Posterior cingulate gyrus (tissue), 11 donors: Measurements from ENCODE around the gene ZNG1B.
"Not testable (repeated sequence)": the region's sequence is repeated elsewhere in the genome, so short reads cannot be mapped to it uniquely, and the experiment has no call there.

Experiments used
- DNase-seq, 10 donors: peaks; one replicate each; pipeline versions ENCODE4 v3.0.0 to v3.0.0-alpha.2; 2020 to 2021; ENCODE audit warnings: mixed read lengths in 3 of 10
- intact Hi-C: fragments of 100-400 bp; cut with DNase I; formaldehyde crosslinking; loops from one replicate; pipeline ENCODE4 v1.15.1; 2023

The ZNG1B gene

DNA sequence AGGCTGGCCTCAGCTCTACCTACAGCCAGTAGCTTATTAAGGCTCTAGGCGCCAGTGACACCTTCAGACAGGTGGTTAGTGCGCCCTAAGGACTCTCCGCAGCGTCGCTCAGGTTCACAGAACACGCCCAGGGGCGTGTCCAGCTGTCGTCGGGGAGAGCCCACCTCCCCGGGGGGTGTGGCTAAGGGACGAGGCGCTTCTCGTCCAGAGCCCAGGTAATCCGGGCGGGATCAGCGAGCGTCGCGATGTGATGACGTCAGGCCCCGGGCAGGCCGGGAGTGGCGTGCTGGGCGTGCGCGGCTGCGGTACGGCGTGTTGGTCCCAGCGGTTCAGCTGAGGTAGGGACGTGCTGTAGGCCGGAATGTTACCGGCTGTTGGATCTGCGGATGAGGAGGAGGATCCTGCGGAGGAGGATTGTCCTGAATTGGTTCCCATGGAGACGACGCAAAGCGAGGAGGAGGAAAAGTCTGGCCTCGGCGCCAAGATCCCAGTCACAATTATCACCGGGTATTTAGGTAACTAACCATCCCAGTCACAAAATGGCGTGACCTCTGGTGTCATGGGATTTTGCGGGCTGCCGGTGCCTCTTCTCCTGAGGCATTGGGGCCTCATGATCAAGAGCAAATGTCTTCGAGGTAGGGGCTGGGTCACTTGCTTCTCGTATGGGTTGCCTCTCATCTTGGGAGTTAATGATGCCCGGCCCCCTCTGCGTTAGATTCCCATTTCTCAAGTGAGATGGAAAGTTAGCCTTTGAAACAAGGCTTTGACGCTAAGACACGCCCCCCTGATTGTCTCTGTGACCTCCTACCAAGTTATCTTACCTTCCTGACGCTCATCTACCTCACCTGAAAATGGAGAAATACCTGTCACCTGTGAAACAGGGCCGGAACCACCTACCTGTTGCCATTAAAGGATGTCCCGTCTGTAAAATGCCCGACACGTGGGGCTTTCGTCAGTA is at the start of gene ZNG1B:
Gene ZNG1B, plus strand, starts transcription at position 184 of the 958 bp plus-strand sequence. Its CDS starts 178 bp downstream, at position 362.
- intact Hi-C loops = not testable (repeated sequence)

GRCh38 chr2:113390124-113390849 is 47.2 kb upstream of the ZNG1B start:
- intact Hi-C loops = no loop called here

More for the DNA sequence above, at the start of gene ZNG1B:
- peak; percentile 13 to 93 (median 40) for DNase-seq

DNA sequence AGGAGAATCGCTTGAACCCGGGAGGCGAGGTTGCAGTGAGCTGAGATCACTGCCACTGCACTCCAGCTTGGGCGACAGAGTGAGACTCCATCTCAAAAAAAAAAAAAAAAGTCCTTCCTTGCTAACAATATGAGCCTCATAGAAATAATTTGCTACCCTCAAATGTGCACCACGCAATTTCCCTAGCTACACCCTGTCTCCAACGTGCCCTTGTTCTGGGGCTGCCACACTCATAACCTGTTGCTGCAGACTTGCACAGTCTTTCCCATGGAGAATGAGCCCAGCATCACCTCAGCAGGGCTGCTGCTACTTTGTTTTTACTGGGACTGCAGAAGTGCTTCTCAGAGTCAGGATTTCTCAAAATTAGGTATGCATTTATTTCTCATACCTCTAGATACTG is 46.4 kb upstream of the ZNG1B start:
- intact Hi-C loops = no loop called here
- no peak for DNase-seq

More at GRCh38 chr2:113390124-113390849, 47.2 kb upstream of the ZNG1B start:
- peak in 6 of 10 donors; percentile 14 to 93 (median 49) for DNase-seq

DNA sequence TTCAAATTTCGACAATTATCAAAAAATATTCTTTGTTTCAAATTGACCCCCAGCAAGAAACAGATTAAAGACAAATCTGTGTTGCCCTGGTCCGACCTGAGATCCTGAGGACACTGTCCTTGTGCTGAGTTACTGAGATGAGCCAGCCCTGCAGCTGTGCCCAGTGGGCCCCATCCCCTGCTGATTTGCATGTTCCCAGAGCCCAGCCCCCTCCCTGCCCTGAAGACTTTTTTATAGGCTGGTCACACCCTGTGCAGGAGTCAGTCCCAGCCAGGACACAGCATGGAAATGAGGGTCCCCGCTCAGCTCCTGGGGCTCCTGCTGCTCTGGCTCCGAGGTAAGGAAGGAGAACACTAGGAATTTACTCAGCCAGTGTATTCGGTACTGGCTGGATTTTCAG is 31.4 kb upstream of the ZNG1B start:
- no peak for DNase-seq
- intact Hi-C loops = no loop called here

- DNase-seq = no peak
- intact Hi-C loops = no loop called here
These were observed 29.9 kb upstream of the ZNG1B start for GRCh38 chr2:113407446-113408099.

- DNase-seq, intact Hi-C loops: not testable (repeated sequence)
These were observed 25.7 kb upstream of the ZNG1B start for GRCh38 chr2:113411725-113412352.

- intact Hi-C loops, DNase-seq: not testable (repeated sequence)
These were observed 24.7 kb upstream of the ZNG1B start for GRCh38 chr2:113412774-113413173.

DNA sequence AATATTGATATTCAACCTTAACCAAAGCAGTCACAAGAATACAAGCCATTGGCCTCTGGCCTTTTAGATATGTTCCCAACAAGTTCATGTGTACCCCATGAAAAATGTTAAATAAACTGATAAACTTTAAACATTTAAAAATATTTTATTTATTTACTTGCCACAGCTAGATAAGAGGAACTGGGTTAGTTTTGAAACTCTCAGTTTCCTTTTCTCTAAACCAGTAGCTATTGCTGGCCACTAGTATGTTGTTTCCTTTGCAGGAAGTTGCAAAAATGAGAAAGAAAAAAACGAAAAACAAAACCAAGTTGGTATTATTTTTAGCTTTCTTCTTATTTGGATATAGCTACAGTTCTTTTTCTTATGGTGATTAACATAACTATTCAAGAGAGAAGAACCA is 5.7 kb upstream of the ZNG1B start:
- DNase-seq, intact Hi-C loops: not testable (repeated sequence)

- DNase-seq, intact Hi-C loops: not testable (repeated sequence)
These were observed 4.0 kb upstream of the ZNG1B start for GRCh38 chr2:113433468-113433867.

DNA sequence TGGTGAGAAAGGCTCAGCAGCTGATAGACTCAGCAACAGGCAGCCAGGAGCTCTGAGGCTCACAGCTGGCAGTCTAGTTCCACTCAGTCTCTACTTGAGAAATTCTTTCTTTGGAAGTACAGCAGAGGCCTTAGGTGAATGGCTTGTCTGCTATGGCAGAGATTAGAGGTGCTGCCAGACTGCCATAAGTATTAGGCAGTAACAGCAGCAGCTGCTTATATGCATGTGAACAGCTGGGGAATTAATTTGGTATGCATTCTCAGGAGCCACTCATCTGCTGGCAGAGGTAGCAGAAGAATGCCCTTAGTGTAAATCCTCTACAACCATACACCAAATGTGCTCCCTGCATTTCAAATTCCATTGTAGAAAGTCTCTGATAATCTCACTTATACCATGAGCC is 28.3 kb downstream of the ZNG1B start:
- intact Hi-C loops, DNase-seq: not testable (repeated sequence)

DNA sequence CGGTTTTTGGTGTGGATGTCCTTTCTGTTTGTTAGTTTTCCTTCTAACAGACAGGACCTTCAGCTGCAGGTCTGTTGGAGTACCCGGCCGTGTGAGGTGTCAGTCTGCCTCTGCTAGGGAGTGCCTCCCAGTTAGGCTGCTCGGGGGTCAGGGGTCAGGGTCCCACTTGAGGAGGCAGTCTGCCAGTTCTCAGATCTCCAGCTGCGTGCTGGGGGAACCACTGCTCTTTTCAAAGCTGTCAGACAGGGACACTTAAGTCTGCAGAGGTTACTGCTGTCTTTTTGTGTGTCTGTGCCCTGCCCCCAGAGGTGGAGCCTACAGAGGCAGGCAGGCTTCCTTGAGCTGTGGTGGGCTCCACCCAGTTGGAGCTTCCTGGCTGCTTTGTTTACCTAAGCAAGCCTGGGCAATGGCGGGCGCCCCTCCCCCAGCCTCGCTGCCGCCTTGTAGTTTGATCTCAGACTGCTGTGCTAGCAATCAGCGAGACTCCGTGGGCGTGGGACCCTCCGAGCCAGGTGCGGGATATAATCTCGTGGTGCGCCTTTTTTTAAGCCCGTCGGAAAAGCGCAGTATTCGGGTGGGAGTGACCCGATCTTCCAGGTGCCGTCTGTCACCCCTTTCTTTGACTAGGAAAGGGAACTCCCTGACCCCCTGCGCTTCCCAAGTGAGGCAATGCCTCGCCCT is 39.3 kb downstream of the ZNG1B start:
- peak in 1 of 10 donors; percentile 25 for DNase-seq
- intact Hi-C loops = not testable (repeated sequence)

GRCh38 chr2:113496527-113496926 is 59.0 kb downstream of the ZNG1B start:
- intact Hi-C loops, DNase-seq: not testable (repeated sequence)

- DNase-seq, intact Hi-C loops: not testable (repeated sequence)
These were observed 60.9 kb downstream of the ZNG1B start, which contains the start of gene FOXD4L1 for GRCh38 chr2:113498365-113498764. FOXD4L1 (plus strand) TSS chr2:113498665; CDS start chr2:113499257, 592 bp downstream.

GRCh38 chr2:113499019-113499885 is 61.8 kb downstream of the ZNG1B start:
- intact Hi-C loops = not testable (repeated sequence)
- peak in 1 of 10 donors; percentile 78 for DNase-seq

DNA sequence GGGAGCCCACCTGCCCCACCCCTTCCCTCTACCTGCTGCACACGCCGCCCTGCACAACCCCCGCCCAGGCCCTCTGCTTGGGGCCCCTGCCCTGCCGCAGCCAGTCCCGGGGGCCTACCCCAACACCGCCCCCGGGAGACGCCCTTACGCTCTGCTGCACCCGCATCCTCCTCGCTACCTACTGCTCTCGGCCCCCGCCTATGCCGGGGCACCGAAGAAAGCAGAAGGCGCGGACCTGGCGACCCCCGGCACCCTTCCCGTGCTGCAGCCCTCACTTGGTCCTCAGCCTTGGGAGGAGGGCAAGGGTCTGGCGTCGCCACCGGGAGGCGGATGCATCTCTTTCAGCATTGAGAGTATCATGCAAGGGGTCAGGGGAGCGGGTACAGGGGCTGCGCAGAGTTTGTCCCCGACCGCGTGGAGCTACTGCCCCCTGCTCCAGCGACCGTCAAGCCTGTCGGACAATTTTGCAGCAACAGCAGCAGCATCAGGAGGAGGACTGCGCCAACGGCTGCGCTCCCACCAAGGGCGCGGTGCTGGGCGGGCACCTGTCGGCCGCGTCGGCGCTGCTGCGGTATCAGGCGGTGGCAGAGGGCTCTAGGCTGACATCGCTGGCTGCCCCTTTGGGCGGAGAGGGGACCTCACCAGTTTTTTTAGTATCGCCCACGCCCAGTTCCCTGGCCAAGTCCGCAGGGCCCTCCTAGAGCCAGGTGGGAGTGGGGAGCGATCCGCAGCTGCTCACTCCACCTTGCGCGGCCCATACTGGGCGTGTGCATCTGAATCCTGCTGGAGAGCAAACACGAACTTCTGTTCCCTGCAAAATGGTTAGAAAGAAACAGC is 62.6 kb downstream of the ZNG1B start:
- DNase-seq, intact Hi-C loops: not testable (repeated sequence)

DNA sequence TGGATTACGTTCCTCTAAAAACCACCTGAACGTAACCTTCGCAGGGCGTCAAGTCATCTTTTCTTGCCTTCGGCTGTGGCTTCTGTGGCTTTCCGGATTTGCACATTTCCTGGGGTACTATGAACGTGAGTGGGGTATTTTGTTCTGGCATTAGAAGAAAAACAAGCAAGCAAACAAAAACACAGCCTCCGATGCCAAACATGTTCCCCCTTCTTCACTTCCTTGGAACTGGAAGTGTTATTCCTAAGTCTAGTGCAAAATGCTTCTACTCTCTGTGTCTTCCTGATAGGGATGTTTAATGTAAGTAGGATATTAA is 63.2 kb downstream of the ZNG1B start:
- intact Hi-C loops, DNase-seq: not testable (repeated sequence)

DNA sequence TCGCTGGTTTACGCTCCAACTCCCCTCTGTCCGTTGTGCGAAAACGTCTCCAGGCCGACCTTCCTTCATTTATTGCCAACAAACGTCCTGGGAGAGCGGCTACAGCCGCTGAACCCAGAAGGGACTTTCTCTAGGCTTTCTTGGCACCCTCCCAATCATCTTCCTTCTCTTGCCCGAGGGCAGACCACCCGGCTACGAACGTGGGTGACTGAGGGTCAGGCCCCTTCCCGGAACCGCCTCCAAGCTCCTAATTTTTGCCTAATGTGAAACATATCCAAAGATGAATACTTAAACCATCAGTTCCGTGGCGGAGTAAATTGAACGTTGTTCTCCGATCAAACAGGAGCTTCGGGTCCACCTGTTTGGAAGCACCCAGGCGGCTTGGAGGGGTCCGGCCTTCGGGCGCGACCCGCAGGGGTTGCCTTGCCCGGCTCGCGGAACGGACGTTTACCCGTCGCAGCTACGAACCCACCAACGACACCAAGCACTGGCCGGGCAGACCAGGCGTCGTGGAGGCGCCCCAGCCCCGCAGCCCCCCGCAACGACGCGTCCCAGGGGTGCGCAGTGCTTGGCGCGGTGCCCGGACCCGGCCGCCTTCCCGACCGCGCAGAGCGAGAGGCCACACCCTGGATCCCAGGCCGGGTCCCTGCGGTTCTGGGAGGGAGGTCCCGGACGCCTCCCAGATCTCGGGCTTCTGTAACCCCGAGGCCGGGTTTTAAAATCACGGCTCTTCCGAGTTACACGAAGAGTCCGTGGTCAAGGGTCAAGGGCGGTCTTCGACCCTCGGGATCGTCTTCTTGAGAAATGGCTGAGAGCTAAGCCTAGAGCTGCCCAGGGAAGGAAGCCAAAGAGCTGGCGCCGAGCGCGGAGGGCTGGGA is 65.0 kb downstream of the ZNG1B start:
- intact Hi-C loops = not testable (repeated sequence)
- peak in 1 of 10 donors; percentile 78 for DNase-seq
